HG02610 (cell line): Measurements from ENCODE around the gene DLG5.

Source experiments
- ATAC-seq: cut with Tn5 transposase; IDR thresholded peaks from one replicate; pipeline ENCODE4 v1.9.1; 2021; ENCODE audit warnings: mild to moderate bottlenecking, moderate library complexity; ENCODE audit not compliant: unreplicated experiment

The DLG5 gene

DNA sequence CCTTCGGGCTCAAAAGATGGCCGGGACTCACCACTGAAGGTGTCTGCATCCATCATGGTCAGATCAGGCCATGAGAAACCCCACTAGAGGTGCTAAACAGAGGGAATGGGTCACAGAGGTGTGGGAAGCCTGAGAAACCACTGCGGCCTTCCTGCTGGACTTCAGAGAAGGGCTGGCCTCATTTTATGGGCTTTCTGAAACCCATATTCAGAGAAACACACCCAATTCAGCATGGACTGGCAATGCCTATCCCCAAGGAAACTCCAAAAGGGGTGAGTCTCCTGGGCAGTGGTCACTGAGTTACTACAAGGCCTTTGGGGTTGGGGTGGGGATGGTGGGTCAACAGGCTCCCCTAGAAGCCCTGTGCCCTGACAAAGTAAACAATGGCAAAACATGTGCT, 58.0 kb downstream of the DLG5 start:
- no peak for ATAC-seq

DNA sequence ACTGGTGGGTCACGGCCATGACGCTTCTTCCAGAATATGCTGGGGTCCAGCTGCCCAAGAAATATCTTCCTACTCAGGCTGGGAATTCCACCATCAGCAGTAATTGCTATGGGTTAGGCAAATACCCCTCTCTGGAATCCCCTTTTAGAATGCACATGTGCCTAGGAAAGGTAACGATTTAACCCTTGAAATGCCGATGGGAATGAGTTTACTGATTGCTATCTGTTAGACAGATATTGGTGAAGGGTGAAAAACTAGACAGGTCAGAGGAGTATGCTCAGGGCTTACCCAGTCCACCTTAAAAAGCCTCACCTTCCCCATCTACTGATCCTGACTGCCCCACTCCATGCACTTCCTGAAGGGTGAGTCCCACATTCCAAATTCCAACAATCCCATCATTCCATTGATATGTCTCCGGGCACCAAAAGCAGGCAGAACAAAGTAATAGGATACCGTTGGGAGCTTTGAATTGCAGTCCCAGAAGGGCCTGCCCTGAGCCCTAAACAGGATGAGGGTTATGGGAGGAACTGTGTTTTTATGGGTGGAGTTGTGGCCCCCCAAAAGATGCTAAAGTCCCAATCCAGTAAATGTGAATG, 59.3 kb downstream of the DLG5 start:
- ATAC-seq = no peak

DNA sequence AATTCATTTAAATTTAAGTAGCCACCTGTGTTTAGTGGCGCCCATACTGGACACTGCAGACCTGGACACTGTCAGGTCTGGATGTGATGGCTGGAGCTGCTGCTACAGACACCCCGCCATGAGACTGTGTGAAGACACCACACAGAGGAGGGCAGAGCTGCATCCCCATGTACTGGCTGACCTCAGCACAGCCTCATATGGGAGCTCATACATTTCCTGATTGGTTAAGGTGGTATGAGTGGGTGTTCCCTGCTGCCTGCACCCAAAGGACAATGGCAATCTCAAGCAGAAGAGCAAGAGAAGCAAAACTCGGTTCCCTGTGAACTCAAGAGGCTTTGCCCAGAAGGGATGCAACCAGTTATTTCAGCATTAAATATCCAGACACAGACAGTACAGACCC, 60.0 kb downstream of the DLG5 start:
- ATAC-seq = no peak

DNA sequence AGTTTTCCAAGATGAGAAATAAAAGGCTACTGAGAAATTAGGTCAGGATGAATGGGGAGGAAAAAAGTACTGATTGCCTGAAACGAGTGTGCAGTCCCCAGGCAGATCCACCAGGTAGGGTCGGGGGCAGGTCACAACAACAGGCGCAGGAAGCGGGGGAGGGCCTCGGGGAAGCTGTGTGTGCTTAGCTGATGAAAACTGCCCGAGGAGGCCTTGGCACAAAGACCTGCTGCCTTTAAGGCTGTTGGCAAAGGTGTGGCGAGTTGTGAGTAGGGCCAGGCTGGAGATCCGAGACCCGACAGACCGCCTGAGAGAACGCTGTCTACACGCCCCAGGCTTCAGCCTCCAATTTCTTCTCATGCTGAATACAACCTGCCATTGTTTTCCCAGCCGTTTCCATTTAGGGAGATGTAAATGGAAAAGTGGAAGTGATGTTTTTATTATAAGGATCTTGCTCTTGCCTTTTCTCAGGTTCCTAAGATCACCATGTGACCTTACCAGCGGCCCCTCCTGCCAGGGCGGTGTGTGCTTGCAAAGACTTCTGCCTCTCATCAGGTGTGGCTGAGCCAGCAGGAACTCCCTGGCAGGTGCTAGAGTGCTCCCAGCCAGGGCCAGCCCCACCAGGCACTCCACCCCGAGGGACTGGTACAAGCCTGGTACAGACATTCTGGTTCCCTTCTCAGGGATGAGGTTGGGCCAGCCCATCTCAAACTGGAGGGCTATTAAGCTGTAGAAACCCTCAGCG, 60.8 kb downstream of the DLG5 start:
- no peak for ATAC-seq

DNA sequence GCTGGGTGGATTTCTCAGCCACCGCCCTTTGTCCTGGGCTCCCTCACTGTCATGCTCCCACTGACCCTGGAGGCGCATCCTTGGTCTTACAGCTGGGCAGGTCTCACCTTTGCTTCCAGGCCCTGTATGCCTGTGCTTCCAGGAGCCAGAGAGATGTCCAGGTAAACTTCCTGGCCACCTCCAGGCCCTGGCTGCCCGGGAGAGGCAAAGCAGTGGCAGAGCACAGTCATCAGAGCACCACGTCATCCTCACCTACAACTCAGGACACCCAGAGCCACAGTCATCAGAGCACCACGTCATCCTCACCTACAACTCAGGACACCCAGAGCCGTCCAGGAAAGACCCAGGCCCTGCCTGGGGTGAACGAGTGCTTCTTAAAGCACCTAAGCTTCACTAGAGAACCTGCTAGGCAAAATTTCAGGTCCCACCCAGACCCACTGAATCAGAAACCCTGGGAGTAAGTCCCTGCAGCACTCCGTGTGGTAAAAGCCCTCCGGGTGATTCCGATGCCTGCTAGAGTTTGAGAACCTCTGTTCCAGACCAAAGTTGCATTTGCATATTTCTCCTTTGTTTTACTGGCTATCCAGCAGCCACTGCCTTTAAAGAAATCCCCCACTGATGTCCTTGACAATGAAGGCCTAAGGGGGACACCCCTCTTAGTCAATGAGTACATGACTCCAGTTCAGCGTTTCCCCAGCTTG, 62.3 kb downstream of the DLG5 start:
- ATAC-seq = no peak

DNA sequence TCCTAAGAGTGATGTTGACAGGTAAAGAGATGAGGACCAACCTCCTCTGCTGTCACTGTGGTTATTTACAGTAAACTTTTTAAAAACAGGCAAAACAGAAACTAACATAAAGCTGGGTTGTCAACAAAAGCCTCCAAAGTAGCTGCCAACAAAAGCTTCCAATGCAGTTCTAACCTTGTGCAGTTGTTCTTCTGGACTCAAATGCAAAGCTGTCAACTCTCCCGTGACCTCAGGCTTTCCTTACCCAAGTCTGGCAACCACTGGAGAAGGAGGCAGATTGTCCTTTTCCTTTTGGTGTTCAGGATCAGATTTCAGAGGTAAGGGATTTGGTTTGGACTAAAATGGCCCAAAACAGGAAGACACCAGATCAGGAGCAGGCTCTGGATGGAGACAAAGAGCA, 63.1 kb downstream of the DLG5 start:
- no peak for ATAC-seq

DNA sequence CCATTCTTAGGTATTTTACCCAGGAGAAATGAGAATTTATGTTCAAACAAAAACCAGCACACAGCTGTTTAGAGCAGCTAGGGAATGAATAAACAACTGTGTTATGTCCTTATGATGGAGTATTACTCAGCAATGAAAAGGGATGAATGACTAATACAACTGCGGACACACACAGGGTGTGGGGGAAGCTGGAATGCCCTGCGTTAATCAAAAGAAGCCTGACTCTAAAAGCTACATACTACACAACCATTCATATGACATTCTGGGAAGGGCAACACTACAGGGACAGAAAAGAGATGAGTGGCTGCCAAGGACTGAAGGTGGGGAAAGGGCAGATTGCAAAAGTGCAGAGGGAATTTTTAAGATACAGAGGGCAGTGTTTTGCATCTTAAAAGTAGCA, 64.0 kb downstream of the DLG5 start:
- no peak for ATAC-seq

DNA sequence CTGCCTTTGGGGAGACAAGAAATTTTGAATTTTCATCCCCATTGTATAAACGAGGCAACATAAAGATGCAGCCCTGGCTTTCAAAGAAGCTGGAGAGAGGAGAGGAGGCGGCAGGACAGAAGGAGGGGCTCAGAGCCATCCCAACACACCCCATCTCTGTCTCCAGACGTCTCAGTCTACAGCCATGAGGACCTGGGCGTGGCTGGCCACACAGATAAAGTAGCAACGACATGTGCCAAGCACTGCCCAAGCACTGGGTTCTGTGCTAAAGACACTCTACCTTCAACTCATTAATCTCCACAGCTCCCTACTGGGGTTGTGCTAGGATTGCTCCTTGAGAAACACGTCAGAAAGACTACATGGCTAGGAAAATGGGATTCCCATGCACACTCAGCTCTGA, 65.2 kb downstream of the DLG5 start:
- ATAC-seq = no peak

DNA sequence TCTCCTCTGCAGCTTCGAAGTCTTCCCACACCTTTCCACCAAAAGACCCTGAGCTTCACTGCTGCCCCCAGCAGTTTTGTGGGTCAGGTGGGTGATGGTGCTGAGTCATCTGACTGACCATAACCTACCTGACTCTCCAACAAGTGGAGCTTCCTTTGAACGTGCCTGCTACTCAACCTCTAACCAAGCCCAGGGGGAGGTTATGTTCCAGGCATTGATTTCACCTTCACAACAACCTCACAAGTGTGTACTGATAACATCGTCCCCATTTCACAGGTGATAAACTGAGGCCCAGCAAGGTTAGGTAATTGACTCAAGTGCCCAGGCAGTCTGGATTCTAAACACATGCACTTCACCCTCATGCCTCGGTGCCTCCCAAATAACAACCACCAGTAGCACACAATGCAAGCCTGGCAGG, 66.7 kb downstream of the DLG5 start:
- ATAC-seq = no peak

DNA sequence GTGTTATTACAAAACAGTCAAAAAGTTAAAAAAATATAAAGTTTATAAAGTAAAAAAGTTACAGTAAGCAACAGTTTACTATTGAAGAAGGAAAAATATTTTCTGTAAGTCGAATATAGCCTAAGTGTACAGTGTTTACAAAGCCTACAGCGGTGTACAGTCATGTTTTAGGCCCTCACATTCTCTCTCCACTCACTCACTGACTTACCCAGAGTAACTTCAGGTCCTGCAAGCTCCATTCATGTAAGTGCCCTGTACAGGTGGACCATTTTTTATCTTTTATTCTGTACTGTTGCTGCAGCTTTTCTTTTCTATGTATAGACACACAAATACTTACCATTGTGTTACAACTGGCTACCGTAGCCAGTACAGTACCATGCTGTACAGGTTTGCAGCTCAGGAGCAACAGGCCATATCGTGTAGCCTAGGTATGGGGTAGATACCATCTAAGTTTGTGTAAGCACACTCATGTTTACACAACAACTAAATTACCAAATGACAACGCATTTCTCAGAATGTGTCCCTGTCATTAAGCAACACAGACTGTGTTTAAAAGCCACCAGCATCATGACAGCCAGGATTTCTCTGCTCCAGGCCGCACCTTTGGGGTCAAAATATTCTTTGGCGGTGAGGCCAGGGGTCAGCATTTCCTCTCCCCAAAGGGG, 67.2 kb downstream of the DLG5 start:
- ATAC-seq = no peak

DNA sequence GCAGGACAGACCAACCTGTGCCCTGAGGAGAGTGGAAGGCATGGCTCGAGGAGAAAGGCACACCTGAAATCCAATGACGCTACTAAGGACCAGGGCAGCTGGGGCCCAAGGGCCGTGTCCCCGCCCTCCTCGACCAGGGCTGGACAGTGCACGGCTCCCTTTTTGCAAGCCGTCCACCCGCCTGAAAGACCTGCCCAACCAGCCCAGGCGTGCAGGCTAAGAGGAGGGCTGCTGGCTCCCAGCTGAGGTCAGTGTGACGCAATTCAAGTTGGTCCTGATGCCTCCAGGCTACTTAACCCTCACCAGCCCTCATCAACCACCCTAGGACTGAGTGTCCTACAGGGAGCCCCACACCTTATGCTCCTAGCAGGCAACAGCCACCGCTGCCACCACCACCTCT, 69.3 kb downstream of the DLG5 start:
- ATAC-seq = no peak

DNA sequence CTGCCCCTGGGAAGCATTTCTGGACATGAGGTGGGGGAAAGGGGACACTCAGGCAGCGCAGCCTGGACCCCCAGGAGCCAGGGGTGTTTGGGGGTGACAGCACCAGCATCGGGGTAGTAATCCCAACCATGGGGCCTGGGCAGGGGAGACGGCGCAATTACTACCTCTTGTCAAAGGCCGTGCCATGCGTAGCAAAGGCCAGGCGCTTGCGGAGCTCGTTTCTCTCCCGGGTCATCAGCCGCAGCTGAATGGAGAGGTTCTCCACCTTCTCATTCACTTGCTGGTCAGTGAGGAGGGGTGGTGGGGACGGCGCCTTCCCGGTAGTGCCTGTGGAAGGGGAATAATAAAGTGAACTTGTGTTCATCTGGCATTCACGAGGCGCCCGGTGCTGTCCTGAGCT, 70.0 kb downstream of the DLG5 start:
- ATAC-seq = no peak

DNA sequence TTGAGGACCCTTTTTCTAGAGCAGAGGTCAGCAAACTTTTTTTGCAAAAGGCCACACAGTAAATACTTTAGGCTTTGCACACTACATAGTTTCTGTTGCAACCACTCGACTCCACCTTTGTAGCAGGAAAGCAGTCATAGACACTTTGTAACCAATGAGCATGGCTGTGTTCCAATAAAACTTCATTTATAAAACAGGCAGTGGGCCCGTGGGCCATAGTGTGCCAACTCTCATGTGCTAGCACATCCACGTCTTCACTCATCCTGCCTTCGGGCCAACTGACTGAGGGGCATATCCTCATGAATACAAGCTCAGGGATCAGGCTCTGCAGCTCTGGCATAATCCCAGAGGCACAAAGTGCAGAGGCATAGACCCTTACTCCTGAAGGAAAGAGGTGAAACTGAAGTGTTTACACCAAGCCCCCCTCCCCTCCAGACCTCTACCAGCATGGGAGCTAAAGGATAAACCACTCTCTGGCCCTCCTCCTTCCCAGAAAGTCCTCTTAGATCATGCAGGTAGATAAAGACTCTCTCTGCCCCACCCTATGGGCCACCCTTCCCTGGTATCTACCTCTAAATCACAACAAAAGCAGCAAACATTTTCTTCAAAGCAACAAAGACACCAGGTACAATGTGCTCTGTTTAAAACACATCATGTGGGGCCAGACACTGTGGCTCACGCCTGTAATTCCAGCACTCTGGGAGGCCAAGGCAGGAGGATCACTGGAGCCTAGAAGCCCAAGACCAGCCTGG, 71.0 kb downstream of the DLG5 start:
- ATAC-seq = no peak

DNA sequence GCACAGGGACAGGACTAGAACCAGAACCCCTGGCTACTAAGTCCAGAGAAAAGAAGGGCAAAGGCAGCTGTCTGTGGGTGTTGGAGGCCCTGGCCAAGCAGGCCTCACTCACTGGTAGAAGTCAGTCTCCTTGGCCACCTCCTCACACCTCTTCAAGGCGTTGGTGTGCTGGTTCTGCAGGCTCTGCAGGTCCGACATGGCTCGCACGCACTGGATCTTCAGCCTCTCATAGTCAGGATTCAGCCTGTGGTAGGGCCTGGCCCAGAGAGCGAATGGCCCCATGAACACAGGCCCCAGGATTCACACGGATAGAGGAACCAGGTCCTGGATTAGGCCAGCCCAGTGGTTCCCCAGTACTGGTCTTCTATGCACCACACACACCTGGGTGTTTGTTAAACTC, 72.4 kb downstream of the DLG5 start:
- no peak for ATAC-seq

DNA sequence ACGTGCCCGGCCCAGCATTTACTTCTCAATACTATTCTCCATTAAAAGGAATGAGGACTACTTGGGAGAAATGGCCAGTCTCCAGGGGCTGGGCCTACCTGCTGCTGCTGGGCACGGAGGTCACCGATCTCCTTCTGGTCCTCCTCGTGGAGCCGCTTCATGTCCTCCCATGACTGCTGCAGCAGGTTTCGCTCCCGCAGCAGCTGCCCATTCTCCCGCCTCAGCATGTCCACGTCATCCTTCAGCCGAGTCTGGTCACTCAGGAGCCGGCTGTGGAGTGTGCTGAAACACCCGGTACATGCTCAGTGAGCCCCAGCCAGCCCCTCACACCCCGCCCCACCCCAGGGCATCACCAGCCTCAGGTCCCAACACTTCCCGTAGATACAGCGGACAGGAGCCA, 73.3 kb downstream of the DLG5 start:
- no peak for ATAC-seq

DNA sequence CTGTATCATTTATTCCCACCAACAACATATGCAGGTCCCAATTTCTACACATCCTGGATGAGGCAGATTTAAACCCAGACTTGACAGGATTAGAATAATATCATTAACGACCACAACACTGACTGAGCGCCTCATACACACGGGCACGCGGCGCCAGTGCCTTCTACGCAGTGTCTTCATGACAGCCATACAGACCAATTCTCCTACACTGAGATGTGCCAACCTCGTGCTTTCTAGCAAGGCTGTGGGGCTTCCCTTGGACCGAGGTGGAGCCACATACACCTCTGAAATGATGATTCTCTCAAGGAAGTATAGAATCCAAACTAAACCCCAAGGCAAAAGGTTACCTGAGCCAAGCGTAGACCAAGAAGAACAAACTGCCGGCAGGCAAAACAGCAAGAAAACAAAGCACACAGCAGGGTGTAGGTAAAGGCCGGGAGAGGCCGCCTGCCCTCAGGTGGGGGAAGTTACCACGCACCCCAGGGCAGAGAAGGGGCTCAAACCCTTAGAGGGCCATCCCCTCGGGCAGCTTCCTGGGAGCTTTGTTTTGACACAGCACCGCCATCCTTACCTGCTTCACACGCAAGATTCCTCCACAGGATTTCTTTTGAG, 75.8 kb downstream of the DLG5 start:
- ATAC-seq = no peak

DNA sequence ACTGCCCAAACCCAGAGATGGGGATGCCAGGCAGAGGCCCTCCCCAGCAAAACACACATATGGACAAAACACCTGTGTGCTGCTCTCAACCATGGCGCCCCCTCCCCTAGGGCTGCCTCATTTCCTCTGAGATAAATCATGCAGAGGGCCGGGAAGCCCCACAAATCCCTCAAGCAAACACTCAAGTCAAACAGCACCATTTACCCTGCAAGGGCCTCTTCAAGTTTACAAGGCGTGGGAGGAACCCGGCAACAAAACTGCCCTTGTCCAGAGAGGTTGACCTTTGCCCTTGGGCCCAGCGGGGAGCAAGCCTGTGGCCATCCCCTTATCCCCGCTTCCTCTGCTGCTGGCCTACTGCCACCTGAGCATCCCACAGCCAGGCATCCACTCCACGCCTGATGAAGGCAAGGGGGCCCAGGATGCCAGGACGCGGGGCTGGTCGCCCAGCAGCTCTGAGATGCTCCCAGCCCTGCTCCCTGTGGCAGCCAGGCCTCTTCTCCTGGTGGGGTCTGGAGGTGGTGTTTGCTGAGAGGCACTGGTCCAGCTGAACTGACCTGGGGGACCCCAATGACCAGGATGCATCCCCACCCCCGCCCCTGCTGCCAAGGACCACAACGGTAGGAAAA, 77.4 kb downstream of the DLG5 start:
- no peak for ATAC-seq

DNA sequence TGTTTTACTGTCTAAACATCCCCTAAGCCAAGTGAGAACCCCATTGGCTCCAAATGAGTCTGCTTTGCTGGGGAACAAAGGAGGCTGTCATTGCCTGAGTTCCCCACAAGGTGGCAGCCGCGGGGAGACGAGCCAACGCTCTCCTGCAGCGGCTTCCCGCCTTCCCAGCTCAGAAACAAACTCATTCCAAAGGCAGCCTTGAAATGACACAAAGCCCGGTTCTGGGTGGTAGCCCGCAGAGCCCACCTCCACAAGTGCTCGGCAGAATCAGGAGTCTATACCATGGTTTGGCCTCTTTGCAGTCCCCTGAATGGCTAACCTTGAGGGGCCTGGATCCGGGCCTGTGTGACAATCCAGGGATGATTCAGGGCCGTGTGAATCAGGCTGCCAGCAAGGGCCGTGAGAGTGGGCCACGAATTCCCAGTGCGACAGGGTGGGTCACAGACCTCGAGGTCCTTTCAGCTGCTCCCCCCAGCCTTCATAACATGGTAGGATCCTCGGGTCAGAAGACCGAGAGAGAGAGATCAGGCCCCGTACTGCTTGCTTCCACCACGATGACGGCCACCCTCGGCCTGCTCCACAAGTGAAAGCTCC, 79.7 kb downstream of the DLG5 start:
- peak; percentile 72 for ATAC-seq

DNA sequence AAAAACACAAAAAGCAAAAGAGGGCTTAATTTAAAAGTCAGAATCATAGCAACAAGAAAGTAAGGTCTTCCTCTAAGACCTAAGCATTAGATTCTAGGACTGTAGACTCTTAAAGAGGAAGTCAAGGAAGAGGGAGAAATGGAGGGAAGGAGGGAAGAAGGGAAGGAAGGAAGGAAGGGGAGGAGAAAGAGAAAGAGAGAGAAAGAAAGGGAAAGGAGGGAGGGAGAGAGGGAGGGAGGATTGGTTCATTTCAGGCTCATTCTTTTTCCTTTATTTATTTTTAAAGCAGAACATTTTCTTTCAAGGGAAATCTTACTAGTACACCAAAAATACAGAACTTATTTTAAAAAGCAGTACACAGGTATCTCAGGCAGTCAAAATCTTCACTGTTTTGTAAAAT, 81.1 kb downstream of the DLG5 start:
- no peak for ATAC-seq
